WERI-Rb-1 (cell line): ENCODE data around the gene PCID2.
A peak's percentile ranks its signal among the peaks of the same experiment; 100 is the strongest.

Experiments used
- DNase-seq: peaks from one replicate; pipeline ENCODE4 v3.0.0-alpha.2; 2020
- H3K27ac ChIP-seq: fragments of 250-450 bp; sonication (Bioruptor Pico); 2 replicates; pipeline ENCODE4 v1.5.1; 2020; ENCODE audit warnings: mild to moderate bottlenecking, moderate library complexity
- H3K27me3 ChIP-seq: fragments of 250-450 bp; sonication (Bioruptor Pico); 2 replicates; pipeline ENCODE4 v1.5.1; 2021; ENCODE audit warnings: mild to moderate bottlenecking, low read depth, moderate library complexity; ENCODE audit not compliant: insufficient read depth, severe bottlenecking
- H3K36me3 ChIP-seq: fragments of 250-450 bp; sonication (Bioruptor Pico); 2 replicates; pipeline ENCODE4 v1.5.1; 2020; ENCODE audit warnings: mild to moderate bottlenecking, moderate library complexity
- H3K4me3 ChIP-seq: 2 replicates; pipeline ENCODE4 v1.5.1; 2011; ENCODE audit warnings: low read depth, mild to moderate bottlenecking, control low read depth, low read length
- H3K9me3 ChIP-seq: fragments of 250-450 bp; sonication (Bioruptor Pico); 2 replicates; pipeline ENCODE4 v1.5.1; 2021; ENCODE audit warnings: mild to moderate bottlenecking, moderate library complexity; ENCODE audit not compliant: severe bottlenecking
- TF ChIP-seq, protein P1 (sequence below): IDR thresholded peaks from 2 replicates; pipeline ENCODE4 v1.5.1; 2011; ENCODE audit warnings: low read depth, mild to moderate bottlenecking, control low read depth, inconsistent platforms, low read length

Gene PCID2

DNA sequence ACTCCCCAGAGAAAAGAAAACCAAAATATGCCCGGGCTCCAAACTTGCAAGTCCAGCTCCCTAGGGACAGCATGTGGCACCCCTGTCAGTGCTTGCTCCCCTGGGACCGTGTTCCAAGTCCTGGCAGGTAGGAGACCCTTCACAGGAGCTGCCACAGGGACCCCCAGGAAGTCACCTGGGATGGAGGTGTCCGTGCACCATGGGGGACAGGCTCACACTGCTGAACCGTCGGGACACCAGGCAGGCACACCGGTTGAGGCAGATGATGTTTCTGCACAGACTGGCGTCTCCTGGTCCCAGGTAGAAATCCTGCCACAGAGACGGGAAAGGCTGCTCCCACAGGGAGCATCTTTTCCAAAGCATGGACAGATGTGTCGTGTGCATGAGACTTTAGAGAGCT is 61.7 kb downstream of the PCID2 start:
- H3K4me3 ChIP-seq: no peak overlapping the region
- peak; percentile 8 for DNase-seq
- H3K27me3 ChIP-seq: no peaks in the 10 kb centered on the region
- H3K36me3 ChIP-seq: no peaks in the 10 kb centered on the region
- TF ChIP-seq, protein P1, sequence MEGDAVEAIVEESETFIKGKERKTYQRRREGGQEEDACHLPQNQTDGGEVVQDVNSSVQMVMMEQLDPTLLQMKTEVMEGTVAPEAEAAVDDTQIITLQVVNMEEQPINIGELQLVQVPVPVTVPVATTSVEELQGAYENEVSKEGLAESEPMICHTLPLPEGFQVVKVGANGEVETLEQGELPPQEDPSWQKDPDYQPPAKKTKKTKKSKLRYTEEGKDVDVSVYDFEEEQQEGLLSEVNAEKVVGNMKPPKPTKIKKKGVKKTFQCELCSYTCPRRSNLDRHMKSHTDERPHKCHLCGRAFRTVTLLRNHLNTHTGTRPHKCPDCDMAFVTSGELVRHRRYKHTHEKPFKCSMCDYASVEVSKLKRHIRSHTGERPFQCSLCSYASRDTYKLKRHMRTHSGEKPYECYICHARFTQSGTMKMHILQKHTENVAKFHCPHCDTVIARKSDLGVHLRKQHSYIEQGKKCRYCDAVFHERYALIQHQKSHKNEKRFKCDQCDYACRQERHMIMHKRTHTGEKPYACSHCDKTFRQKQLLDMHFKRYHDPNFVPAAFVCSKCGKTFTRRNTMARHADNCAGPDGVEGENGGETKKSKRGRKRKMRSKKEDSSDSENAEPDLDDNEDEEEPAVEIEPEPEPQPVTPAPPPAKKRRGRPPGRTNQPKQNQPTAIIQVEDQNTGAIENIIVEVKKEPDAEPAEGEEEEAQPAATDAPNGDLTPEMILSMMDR: no peak
- H3K27ac ChIP-seq: no peak overlapping the region
- no peaks in the 10 kb centered on the region for H3K9me3 ChIP-seq

DNA sequence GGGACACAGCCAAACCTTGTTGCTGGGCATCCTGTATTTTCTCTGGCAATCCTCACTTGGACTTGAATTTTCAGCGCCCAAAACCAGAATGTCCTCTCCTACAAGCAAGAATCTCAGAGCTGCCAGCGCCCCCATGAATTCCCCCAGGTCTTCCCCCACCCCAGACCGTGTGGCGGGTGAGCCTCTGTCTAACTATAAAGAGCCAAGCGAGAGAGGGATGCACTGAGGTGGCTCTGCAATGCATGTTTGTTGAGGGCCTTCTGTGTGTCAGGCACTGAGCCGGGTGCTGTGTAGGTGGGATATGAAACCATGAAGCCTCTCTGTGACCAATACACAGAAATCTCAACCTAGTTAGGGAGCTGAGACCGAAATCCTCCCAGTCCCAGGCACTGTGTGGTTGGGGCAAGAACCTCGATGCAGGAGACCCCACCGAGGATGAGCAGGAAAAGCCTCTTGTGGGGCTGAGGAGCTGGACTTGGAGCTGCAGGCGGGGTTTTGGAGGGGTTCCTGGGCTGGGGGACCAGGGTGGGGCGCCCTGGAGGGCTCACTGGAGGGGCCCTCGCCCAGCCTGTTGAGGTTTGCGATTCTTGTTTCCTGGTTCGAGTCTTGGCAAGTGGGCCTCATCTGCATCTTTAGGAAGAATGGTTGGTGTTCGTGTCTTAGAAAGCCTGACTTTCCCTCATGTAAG is 62.4 kb downstream of the PCID2 start:
- DNase-seq: no peak
- Histone ChIP-seq H3K27ac (no peak overlapping the region), H3K27me3 (no peaks in the 10 kb centered on the region), H3K36me3 (no peaks in the 10 kb centered on the region), H3K9me3 (no peaks in the 10 kb centered on the region), H3K4me3 (no peak overlapping the region)
- TF ChIP-seq, protein P1: no peak

DNA sequence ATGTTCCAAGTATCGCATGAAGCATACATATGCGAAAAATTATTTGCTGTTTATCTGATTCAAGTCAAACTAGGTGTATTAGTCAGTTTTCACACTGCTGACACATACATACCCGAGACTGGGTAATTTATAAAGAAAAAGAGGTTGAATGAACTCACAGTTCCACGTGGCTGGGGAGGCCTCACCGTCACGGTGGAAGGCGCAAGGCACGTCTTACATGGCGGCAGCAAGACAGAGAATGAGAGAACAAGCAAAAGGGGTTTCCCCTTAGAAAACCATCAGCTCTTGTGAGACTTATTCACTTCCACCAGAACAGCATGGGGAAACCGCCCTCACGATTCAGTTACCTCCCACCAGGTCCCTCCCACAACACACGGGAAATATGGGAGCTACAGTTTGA is 63.0 kb downstream of the PCID2 start:
- Histone ChIP-seq H3K36me3 (no peaks in the 10 kb centered on the region), H3K4me3 (no peak overlapping the region), H3K27me3 (no peaks in the 10 kb centered on the region), H3K27ac (no peak overlapping the region), H3K9me3 (no peaks in the 10 kb centered on the region)
- peak; percentile 6 for DNase-seq
- TF ChIP-seq, protein P1: no peak

DNA sequence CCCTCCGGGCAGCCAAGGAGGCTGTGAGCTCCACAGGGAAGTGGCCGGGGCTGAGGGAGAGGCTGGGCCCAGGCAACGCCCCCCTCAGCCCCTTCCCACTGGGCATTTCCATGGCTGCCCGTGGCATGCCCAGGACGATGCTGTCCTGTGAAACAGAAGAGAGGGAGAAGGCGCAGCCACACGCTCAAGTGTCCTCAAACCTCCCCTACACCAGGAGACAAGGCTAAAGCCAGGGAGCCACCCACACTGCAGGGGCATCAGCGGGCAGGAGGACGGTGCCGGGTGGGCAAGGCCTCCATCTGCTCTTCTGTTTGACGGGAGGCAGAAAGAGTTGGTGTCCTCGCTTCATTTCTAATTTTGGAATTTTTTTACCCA is 64.2 kb downstream of the PCID2 start:
- Histone ChIP-seq H3K27me3 (no peaks in the 10 kb centered on the region), H3K27ac (no peak overlapping the region), H3K4me3 (no peak overlapping the region), H3K36me3 (no peaks in the 10 kb centered on the region), H3K9me3 (no peaks in the 10 kb centered on the region)
- peak; percentile 5 for DNase-seq
- TF ChIP-seq, protein P1: no peak

DNA sequence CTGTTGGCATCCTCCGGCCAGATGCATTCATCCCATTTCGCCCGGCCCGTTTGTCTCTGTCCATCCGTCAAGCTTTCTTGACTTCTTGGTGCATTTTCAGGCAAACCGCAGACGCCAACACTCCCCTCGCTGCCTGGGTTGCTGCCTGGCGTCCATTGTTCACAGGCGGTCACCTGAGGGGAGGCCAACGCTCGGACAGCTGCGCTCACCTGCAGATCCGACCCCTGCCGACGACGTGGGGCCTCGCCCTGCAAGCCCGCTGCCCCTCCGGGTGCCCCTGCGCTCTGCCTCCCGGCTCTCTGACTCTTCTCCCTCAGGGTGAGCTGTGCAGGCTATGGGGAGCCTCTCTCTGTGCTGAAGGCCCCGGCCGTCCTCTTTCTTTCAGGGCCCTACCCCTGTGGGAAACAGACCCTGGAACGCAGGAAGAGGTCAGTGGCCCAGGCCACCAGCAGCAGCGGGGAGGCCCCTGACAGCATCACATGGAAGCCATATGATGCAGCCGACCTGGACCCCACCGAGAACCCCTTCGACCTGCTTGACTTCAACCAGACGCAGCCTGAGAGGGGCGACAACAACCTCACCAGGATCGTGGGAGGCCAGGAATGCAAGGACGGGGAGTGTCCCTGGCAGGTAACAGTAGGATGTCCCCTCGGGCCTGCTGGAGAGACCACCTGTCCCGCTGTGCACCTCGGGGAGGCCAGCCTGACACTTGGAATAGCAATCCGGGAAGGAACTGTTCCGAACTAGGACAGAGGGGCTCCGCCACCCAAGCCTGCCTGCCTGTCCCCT is 64.8 kb downstream of the PCID2 start:
- peak; percentile 9 for DNase-seq
- TF ChIP-seq, protein P1: no peak
- H3K36me3 ChIP-seq: no peaks in the 10 kb centered on the region
- no peak overlapping the region for H3K4me3 ChIP-seq
- H3K9me3 ChIP-seq: no peaks in the 10 kb centered on the region
- H3K27me3 ChIP-seq: no peaks in the 10 kb centered on the region
- no peak overlapping the region for H3K27ac ChIP-seq
